ENCODE results near the gene CRELD2. TPM values are rescaled to one million over a fixed set of nuclear protein-coding genes. Genes with fewer than 3 reads are reported as not detected.

The CRELD2 gene
- polyA plus RNA-seq, 1 donor from 2014 or later, result 83.2 TPM

- H4K20me1 ChIP-seq (ENCODE audit: insufficient read depth), result no peaks in the 10 kb centered on the region
- no peaks in the 10 kb centered on the region for H3K9me3 ChIP-seq (ENCODE audit: low read length)
- TF ChIP-seq CTCF (IDR thresholded peaks at IDR 0.05; ENCODE audit: poor library complexity, severe bottlenecking) (no peak), EP300 (conservative IDR thresholded peaks at IDR 0.05; ENCODE audit: poor library complexity, severe bottlenecking) (no peak), MXI1 (conservative IDR thresholded peaks at IDR 0.05; ENCODE audit: poor library complexity, severe bottlenecking) (no peak), POLR2AphosphoS5 (IDR thresholded peaks at IDR 0.05) (no peak), TAF1 (IDR thresholded peaks at IDR 0.05; ENCODE audit: low read depth) (no peak)
- H3K9ac ChIP-seq (ENCODE audit: low read length), result no peak overlapping the region
- no peaks in the 10 kb centered on the region for H3K79me2 ChIP-seq (replicated peaks; ENCODE audit: insufficient read depth, low read length)
- H3K36me3 ChIP-seq (ENCODE audit: insufficient read depth, low read length), result no peaks in the 10 kb centered on the region
- no peak overlapping the region for H2AFZ ChIP-seq (ENCODE audit: low read depth, low read length)
- no peaks in the 10 kb centered on the region for H3K9me2 ChIP-seq (ENCODE audit: insufficient read depth, low read length)
- H3K4me3 ChIP-seq (ENCODE audit: low read length), result no peak overlapping the region
- H3K4me2 ChIP-seq (ENCODE audit: low read length), result no peak overlapping the region
- H3K27ac ChIP-seq (ENCODE audit: low read length), result no peak overlapping the region
- H3F3A ChIP-seq (ENCODE audit: insufficient read depth, low read length, poor library complexity, severe bottlenecking), result no peaks in the 10 kb centered on the region
- H3K27me3 ChIP-seq (ENCODE audit: insufficient read depth, low read depth, low read length), result no peaks in the 10 kb centered on the region
These were observed 34.7 kb downstream of the CRELD2 start for GRCh38 chr22:49953027-49953679.

- Histone ChIP-seq H3K9ac (ENCODE audit: low read length) (no peak overlapping the region), H2AFZ (ENCODE audit: low read depth, low read length) (no peak overlapping the region), H3K9me3 (ENCODE audit: low read length) (no peaks in the 10 kb centered on the region), H3K4me3 (ENCODE audit: low read length) (no peak overlapping the region), H3K9me2 (ENCODE audit: insufficient read depth, low read length) (no peaks in the 10 kb centered on the region), H3F3A (ENCODE audit: insufficient read depth, low read length, poor library complexity, severe bottlenecking) (no peaks in the 10 kb centered on the region), H3K79me2 (replicated peaks; ENCODE audit: insufficient read depth, low read length) (no peaks in the 10 kb centered on the region), H3K36me3 (ENCODE audit: insufficient read depth, low read length) (no peaks in the 10 kb centered on the region), H3K27ac (ENCODE audit: low read length) (no peak overlapping the region), H3K4me2 (ENCODE audit: low read length) (no peak overlapping the region), H3K27me3 (ENCODE audit: insufficient read depth, low read depth, low read length) (no peaks in the 10 kb centered on the region), H4K20me1 (ENCODE audit: insufficient read depth) (no peaks in the 10 kb centered on the region)
- TF ChIP-seq REST (IDR thresholded peaks at IDR 0.05; ENCODE audit: borderline replicate concordance) (no peak), MXI1 (conservative IDR thresholded peaks at IDR 0.05; ENCODE audit: poor library complexity, severe bottlenecking) (no peak), EZH2 (IDR thresholded peaks at IDR 0.05; ENCODE audit: borderline replicate concordance, insufficient read depth, low read length, poor library complexity, severe bottlenecking) (no peak), RAD21 (conservative IDR thresholded peaks at IDR 0.05) (no peak)
These were observed 35.4 kb downstream of the CRELD2 start for GRCh38 chr22:49953680-49954344.

Data from neural cell (in vitro differentiated cells).